Ramos (cell line): ENCODE results near the gene ATG10.
"Not testable (repeated sequence)": the region's sequence is repeated elsewhere in the genome, so short reads cannot be mapped to it uniquely, and the experiment has no call there.

Experiments used
- in situ Hi-C: fragments of 300-500 bp; cut with MboI; formaldehyde crosslinking; loops from one replicate; pipeline ENCODE4 v1.14.3; 2022; ENCODE audit warnings: low sequenced_read_pairs; ENCODE audit not compliant: unreplicated experiment

The ATG10 gene

GRCh38 chr5:82267297-82267933 is 295.6 kb downstream of the ATG10 start:
- in situ Hi-C loops: not testable (repeated sequence)

GRCh38 chr5:82269363-82269762 is 297.5 kb downstream of the ATG10 start:
- in situ Hi-C loops: not testable (repeated sequence)

- in situ Hi-C loops: not testable (repeated sequence)
Measured at GRCh38 chr5:82272571-82273356, 300.9 kb downstream of the ATG10 start.

- in situ Hi-C loops: not testable (repeated sequence)
Measured at GRCh38 chr5:82273426-82273825, 301.6 kb downstream of the ATG10 start.

- in situ Hi-C loops: no loop called here
Measured at GRCh38 chr5:82274343-82275211, 302.8 kb downstream of the ATG10 start.

GRCh38 chr5:82275216-82275664 is 303.4 kb downstream of the ATG10 start:
- in situ Hi-C loops: no loop called here

- in situ Hi-C loops: no loop called here
Measured at GRCh38 chr5:82276800-82277612, 305.2 kb downstream of the ATG10 start.

- in situ Hi-C loops: no loop called here
Measured at GRCh38 chr5:82277613-82277986, 305.8 kb downstream of the ATG10 start.

- in situ Hi-C loops: no loop called here
Measured at GRCh38 chr5:82277987-82278710, 306.3 kb downstream of the ATG10 start, which contains the start of gene RPS23. RPS23 (minus strand) TSS chr5:82278354; CDS start chr5:82278323, 31 bp downstream.

- in situ Hi-C loops: no loop called here
Measured at GRCh38 chr5:82278711-82279370, 307.0 kb downstream of the ATG10 start.

GRCh38 chr5:82283893-82284292 is 312.1 kb downstream of the ATG10 start:
- in situ Hi-C loops: no loop called here

GRCh38 chr5:82285206-82285605 is 313.4 kb downstream of the ATG10 start:
- in situ Hi-C loops: no loop called here

GRCh38 chr5:82287625-82288024 is 315.8 kb downstream of the ATG10 start:
- in situ Hi-C loops: no loop called here

GRCh38 chr5:82290005-82290404 is 318.2 kb downstream of the ATG10 start:
- in situ Hi-C loops: no loop called here

GRCh38 chr5:82290908-82291307 is 319.1 kb downstream of the ATG10 start:
- in situ Hi-C loops: no loop called here

GRCh38 chr5:82291420-82291819 is 319.6 kb downstream of the ATG10 start:
- in situ Hi-C loops: no loop called here

GRCh38 chr5:82295144-82295543 is 323.3 kb downstream of the ATG10 start:
- in situ Hi-C loops: no loop called here

- in situ Hi-C loops: no loop called here
Measured at GRCh38 chr5:82295959-82296531, 324.2 kb downstream of the ATG10 start.
